Activated T-cell treated with anti-CD3 and anti-CD28 coated beads for 24 hours (primary cell): Measurements from ENCODE around the gene PNKD.

ENCODE experiments used
- DNase-seq: peaks from one replicate; pipeline ENCODE4 v3.0.0-alpha.2; 2020; ENCODE audit warnings: low read depth

Gene PNKD

GRCh38 chr2:218317835-218318234, 47.5 kb downstream of the PNKD start:
- DNase-seq: no peak

- no peak for DNase-seq
These were observed 47.9 kb downstream of the PNKD start for GRCh38 chr2:218318241-218318640.

GRCh38 chr2:218319813-218320365, 49.6 kb downstream of the PNKD start:
- DNase-seq: no peak

GRCh38 chr2:218320704-218321336, 50.5 kb downstream of the PNKD start:
- DNase-seq: no peak

- peak; percentile 28 for DNase-seq
These were observed 52.6 kb downstream of the PNKD start for GRCh38 chr2:218322768-218323525.

- no peak for DNase-seq
These were observed 53.5 kb downstream of the PNKD start for GRCh38 chr2:218323526-218324472.

GRCh38 chr2:218325566-218326160, 55.3 kb downstream of the PNKD start:
- no peak for DNase-seq

GRCh38 chr2:218326315-218326714, 56.0 kb downstream of the PNKD start:
- no peak for DNase-seq

- no peak for DNase-seq
These were observed 57.3 kb downstream of the PNKD start for GRCh38 chr2:218327451-218328210.

- no peak for DNase-seq
These were observed 58.0 kb downstream of the PNKD start for GRCh38 chr2:218328294-218328693.

GRCh38 chr2:218329027-218329825, 58.9 kb downstream of the PNKD start:
- no peak for DNase-seq

- no peak for DNase-seq
These were observed 59.7 kb downstream of the PNKD start for GRCh38 chr2:218329826-218330593.

GRCh38 chr2:218331745-218332144, 61.4 kb downstream of the PNKD start:
- DNase-seq: no peak

- no peak for DNase-seq
These were observed 62.0 kb downstream of the PNKD start for GRCh38 chr2:218332288-218332687.

GRCh38 chr2:218332920-218333645, 62.8 kb downstream of the PNKD start:
- DNase-seq: no peak

- no peak for DNase-seq
These were observed 64.2 kb downstream of the PNKD start for GRCh38 chr2:218334531-218334930.

- no peak for DNase-seq
These were observed 70.3 kb downstream of the PNKD start for GRCh38 chr2:218340656-218341055.

- no peak for DNase-seq
These were observed 71.1 kb downstream of the PNKD start for GRCh38 chr2:218341381-218341780.

GRCh38 chr2:218342837-218343236, 72.5 kb downstream of the PNKD start:
- no peak for DNase-seq
